HepG2 (cell line): ENCODE data around the gene NYAP1.

ENCODE experiments used
- CTCF ChIP-seq: sonication (generic); formaldehyde crosslinking; IDR thresholded peaks from 2 replicates; pipeline ENCODE4 v1.5.0; 2020; ENCODE audit warnings: mild to moderate bottlenecking, missing genetic modification reagents, moderate library complexity
- FOSL1 ChIP-seq: sonication (generic); formaldehyde crosslinking; IDR thresholded peaks from 2 replicates; pipeline ENCODE4 v1.9.0; 2021; ENCODE audit warnings: missing genetic modification reagents, borderline replicate concordance
- HDAC1 ChIP-seq: sonication (generic); formaldehyde crosslinking; IDR thresholded peaks from 2 replicates; pipeline ENCODE4 v1.5.1; 2020; ENCODE audit warnings: mild to moderate bottlenecking, missing genetic modification reagents
- JUND ChIP-seq: sonication (generic); formaldehyde crosslinking; IDR thresholded peaks from 2 replicates; pipeline ENCODE4 v1.8.0; 2022; ENCODE audit warnings: mild to moderate bottlenecking, missing genetic modification reagents
- KAT7 ChIP-seq: IDR thresholded peaks from 2 replicates; pipeline ENCODE4 v1.6.1; 2018; ENCODE audit warnings: borderline replicate concordance, missing compliant biosample characterization
- MAFK ChIP-seq, 2 experiments: IDR thresholded peaks in 1 of 2; conservative IDR thresholded peaks in 1 of 2; 2 replicates each; pipeline ENCODE4 v1.6.1; 2011; ENCODE audit warnings: improper control_type of control experiment in 2 of 2, low read length in 2 of 2
- PBX3 ChIP-seq: sonication (generic); formaldehyde crosslinking; IDR thresholded peaks from 2 replicates; pipeline ENCODE4 v1.8.1; 2023; ENCODE audit warnings: missing genetic modification reagents, inconsistent platforms, borderline replicate concordance
- STAG1 ChIP-seq: sonication (generic); formaldehyde crosslinking; IDR thresholded peaks from 2 replicates; pipeline ENCODE4 v1.4.0; 2020; ENCODE audit warnings: missing genetic modification reagents
- ZHX2 ChIP-seq, 2 experiments: sonication (generic) in 1 of 2; formaldehyde crosslinking in 1 of 2; IDR thresholded peaks; 2 replicates each; pipeline versions ENCODE4 v1.6.1 to v1.9.0; 2014 to 2022; ENCODE audit warnings: antibody characterized with exemption in 1 of 2, borderline replicate concordance in 1 of 2, inconsistent platforms in 1 of 2, low read depth in 1 of 2, missing genetic modification reagents in 1 of 2
- ZNF12 ChIP-seq: sonication (generic); formaldehyde crosslinking; IDR thresholded peaks from 2 replicates; pipeline ENCODE4 v1.5.0; 2020; ENCODE audit warnings: missing genetic modification reagents

- TF ChIP-seq HDAC1 (CRISPR knock-in tag) (no peak), KAT7 (no peak), CTCF (CRISPR knock-in tag) (no peak), ZNF12 (no peak), PBX3 (no peak), FOSL1 (CRISPR knock-in tag) (no peak), MAFK (conservative IDR thresholded peaks at IDR 0.05 in 1 of 2, IDR thresholded peaks at IDR 0.05 in 1 of 2; ENCODE audit: low read length in 2 of 2) (no peak), STAG1 (CRISPR knock-in tag) (no peak), ZHX2 (IDR thresholded peaks at IDR 0.05; ENCODE audit: low read depth) (no peak), ZHX2 (CRISPR knock-in tag; IDR thresholded peaks at IDR 0.05; ENCODE audit: borderline replicate concordance) (no peak), JUND (CRISPR knock-in tag) (no peak)
These were observed 9.2 kb downstream of the NYAP1 start for GRCh38 chr7:100492738-100493475.
